Activated naive CD8-positive, alpha-beta T cell treated with anti-CD3 and anti-CD28 coated beads, Interleukin-2, amount 10 ng/mL, durations not matched to agents 7 days and 5 days (primary cell): Measurements from ENCODE around the gene PCP4. TPM values are rescaled to one million over a fixed set of nuclear protein-coding genes. Genes with fewer than 3 reads are reported as not detected.

ENCODE experiments used
- ATAC-seq: fragments of 150-1000 bp; cut with Tn5 transposase; one replicate; pipeline ENCODE4 v1.10.0; 2021; ENCODE audit warnings: low read depth, moderate library complexity
- POLR2A ChIA-PET: fragments of 350-600 bp; sonication (Branson Sonifier 250); formaldehyde crosslinking; loops from one replicate; lab custom pipeline; 2021; ENCODE audit warnings: antibody characterized with exemption; lab: Charles Lee
- DNase-seq: peaks from one replicate; pipeline ENCODE4 v3.0.0; 2021
- H3K27ac Mint-ChIP-seq: one replicate; pipeline ENCODE4 v1.8.0; 2022; ENCODE audit warnings: mild to moderate bottlenecking, mixed read lengths
- H3K27me3 Mint-ChIP-seq: one replicate; pipeline ENCODE4 v1.8.0; 2022; ENCODE audit warnings: mild to moderate bottlenecking, moderate library complexity, mixed read lengths
- H3K36me3 Mint-ChIP-seq: one replicate; pipeline ENCODE4 v1.8.0; 2021; ENCODE audit warnings: mild to moderate bottlenecking, mixed read lengths
- H3K4me1 Mint-ChIP-seq: one replicate; pipeline ENCODE4 v1.8.0; 2021; ENCODE audit warnings: mixed read lengths
- H3K4me3 Mint-ChIP-seq: one replicate; pipeline ENCODE4 v1.8.0; 2022; ENCODE audit warnings: mild to moderate bottlenecking, moderate library complexity, mixed read lengths
- H3K9me3 Mint-ChIP-seq: one replicate; pipeline ENCODE4 v1.8.0; 2021; ENCODE audit warnings: mixed read lengths
- total RNA-seq, 2 experiments: library from RNA; stranded (reverse); gene quantifications; one replicate each; pipeline ENCODE4 v1.2.3, GENCODE V29; 2021

The PCP4 gene
- total RNA-seq, 2 experiments from 2014 or later = not detected

DNA sequence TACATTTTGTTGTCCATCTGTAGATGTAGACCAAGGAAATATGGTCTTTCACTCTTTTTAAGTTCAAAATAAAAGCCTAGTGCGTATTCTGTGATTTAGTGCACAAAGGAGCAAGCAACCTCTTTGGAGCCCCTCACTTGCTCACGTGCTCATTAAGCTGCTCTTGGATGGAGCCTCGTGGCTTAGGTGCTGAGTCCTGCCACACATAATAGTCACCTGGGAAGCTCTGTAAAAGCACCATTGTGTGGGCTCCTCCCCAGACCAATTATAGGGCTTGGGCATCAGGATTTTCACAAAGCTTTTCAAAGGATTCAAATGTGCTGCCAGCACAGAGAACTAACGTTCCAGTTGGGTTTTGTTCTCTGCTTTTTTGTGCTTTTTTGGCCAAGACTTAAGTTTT, 85.0 kb downstream of the PCP4 start:
- DNase-seq (no peak), ATAC-seq (no peak)
- Mint-ChIP-seq H3K4me1 (no peaks in the 10 kb centered on the region), H3K27me3 (no peaks in the 10 kb centered on the region), H3K9me3 (peaks cover 2% of the 10 kb centered on the region), H3K27ac (no peak overlapping the region), H3K36me3 (no peaks in the 10 kb centered on the region), H3K4me3 (no peak overlapping the region)
- POLR2A ChIA-PET = no interaction called here

DNA sequence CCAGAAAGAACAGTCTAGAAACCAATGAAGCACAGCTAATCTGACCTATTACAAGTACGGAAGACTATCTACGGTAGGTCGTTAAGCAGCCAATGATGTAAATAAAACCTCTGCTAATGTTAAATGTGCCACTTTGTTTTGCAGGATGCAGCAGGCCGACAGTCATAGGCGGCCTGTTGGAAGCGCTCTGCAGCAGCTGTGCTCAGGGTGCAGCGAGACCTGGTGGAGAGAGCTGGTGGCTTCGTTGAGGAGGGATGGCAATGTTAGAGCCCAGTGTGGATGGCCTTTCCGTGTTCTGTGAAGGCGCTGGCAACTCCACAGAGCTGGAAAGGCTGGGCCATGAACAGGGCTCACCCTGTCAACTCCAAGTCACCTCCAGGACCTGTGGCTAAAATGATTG, 87.3 kb downstream of the PCP4 start:
- H3K36me3 Mint-ChIP-seq = no peaks in the 10 kb centered on the region
- POLR2A ChIA-PET = no interaction called here
- no peaks in the 10 kb centered on the region for H3K4me1 Mint-ChIP-seq
- no peak for ATAC-seq
- no peaks in the 10 kb centered on the region for H3K27me3 Mint-ChIP-seq
- DNase-seq = no peak
- H3K9me3 Mint-ChIP-seq = peaks cover 3% of the 10 kb centered on the region
- H3K27ac Mint-ChIP-seq = no peak overlapping the region
- H3K4me3 Mint-ChIP-seq = no peak overlapping the region

DNA sequence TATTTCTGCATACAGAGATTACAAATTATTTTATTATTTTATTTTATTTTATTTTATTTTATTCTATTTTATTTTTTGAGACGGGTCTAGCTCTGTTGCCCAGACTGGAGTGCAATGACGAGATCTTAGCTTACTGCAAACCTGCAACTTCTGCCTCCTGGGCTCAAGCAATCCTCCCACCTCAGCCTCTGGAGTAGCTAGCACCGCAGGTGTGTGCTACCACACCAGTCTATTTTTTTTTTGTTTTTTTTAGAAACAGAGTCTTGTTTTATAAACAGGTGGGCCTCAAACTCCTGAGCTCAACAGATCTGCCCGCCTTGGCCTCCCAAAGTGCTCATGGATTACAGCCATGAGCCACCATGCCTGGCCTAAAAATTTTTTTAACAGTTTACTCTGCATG, 88.1 kb downstream of the PCP4 start:
- Mint-ChIP-seq H3K4me1 (no peaks in the 10 kb centered on the region), H3K9me3 (peaks cover 5% of the 10 kb centered on the region), H3K4me3 (no peak overlapping the region), H3K27me3 (no peaks in the 10 kb centered on the region), H3K27ac (no peak overlapping the region), H3K36me3 (no peaks in the 10 kb centered on the region)
- ATAC-seq (no peak), DNase-seq (no peak)
- POLR2A ChIA-PET = no interaction called here

DNA sequence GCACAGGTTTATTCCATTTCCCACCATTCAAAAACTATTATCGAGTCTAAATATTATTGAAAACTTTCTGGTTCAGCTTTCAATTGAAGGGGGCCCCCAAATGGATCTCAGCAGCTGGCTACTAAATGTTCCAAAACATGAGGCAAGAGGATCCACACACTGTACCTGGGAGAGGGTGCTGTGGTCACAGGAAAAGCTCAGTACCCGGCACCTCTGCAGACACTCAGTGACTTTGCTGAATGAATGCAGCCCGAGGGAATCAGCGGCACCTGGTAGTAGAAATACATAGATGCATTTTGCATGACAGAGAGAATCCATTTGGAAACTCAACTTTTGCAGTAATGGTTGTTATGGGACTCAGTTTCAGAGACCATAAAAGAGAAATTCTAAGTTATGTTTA, 89.3 kb downstream of the PCP4 start:
- Mint-ChIP-seq H3K36me3 (no peaks in the 10 kb centered on the region), H3K4me1 (no peaks in the 10 kb centered on the region), H3K9me3 (peaks cover 5% of the 10 kb centered on the region), H3K4me3 (no peak overlapping the region), H3K27ac (no peak overlapping the region), H3K27me3 (no peaks in the 10 kb centered on the region)
- no peak for DNase-seq
- POLR2A ChIA-PET = no interaction called here
- ATAC-seq = no peak

DNA sequence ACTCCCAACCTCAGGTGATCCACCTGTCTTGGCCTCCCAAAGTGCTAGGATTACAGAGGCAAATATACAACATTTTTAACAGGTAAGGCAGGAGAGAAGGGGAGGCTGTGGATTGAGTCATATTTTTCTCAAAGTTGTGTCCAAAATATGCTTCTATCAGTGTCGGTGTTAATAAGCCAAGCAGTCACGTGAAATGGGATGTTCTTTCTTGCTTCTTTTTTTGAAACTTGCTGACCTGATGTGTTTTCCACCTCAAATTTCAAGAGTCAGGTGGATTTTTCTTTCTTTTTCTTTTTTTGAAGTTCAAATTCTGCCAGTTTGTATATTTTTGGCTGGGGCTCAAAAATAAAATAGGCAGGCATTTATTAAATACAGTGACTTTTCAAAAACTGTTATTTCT, 91.5 kb downstream of the PCP4 start:
- POLR2A ChIA-PET = no interaction called here
- Mint-ChIP-seq H3K4me3 (no peak overlapping the region), H3K27me3 (no peaks in the 10 kb centered on the region), H3K27ac (no peak overlapping the region), H3K4me1 (no peaks in the 10 kb centered on the region), H3K36me3 (no peaks in the 10 kb centered on the region), H3K9me3 (peaks cover 5% of the 10 kb centered on the region)
- ATAC-seq = no peak
- no peak for DNase-seq

DNA sequence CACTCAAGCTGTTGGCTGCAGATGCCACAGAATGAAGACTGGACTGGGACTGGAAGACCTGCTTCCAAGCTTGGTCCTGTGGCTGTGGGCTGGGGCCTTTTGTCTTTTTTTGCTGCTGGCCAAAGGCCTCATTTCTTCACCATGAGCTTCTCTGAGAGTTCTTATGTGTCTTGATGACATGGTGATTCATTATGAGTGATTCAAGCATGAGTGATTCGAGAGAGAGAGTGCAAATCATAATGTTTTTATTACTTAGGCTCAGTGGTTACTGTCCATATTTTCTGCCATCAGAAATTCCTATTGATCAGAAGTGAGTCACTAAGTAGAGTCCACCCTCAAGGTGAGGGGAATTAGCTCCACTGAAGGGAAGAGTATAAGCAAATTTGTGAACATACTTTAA, 94.0 kb downstream of the PCP4 start:
- no peak overlapping the region for H3K27ac Mint-ChIP-seq
- H3K9me3 Mint-ChIP-seq = peaks cover 9% of the 10 kb centered on the region
- no peaks in the 10 kb centered on the region for H3K4me1 Mint-ChIP-seq
- H3K27me3 Mint-ChIP-seq = no peaks in the 10 kb centered on the region
- POLR2A ChIA-PET = no interaction called here
- no peak overlapping the region for H3K4me3 Mint-ChIP-seq
- ATAC-seq (no peak), DNase-seq (no peak)
- H3K36me3 Mint-ChIP-seq = no peaks in the 10 kb centered on the region

DNA sequence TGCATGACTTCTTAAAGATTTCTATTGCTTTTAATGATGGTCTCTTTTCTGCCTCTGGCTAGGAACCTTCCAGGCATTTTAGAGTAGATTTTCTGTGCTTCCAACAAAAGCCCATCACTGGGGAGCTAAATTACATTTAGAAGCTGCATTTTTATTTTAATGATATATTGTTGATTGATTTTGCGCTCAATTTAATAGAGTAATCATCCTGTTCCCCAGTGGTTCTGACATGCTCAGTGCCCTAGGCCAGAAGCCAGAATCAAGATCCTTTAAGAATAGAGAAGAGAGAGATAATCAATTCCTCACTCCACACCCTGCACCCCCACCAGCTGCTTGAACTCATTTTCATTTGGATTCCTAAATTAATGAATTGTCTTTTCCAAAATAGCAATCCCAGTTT, 97.8 kb downstream of the PCP4 start:
- no peak for DNase-seq
- no peaks in the 10 kb centered on the region for H3K36me3 Mint-ChIP-seq
- no peaks in the 10 kb centered on the region for H3K4me1 Mint-ChIP-seq
- H3K27me3 Mint-ChIP-seq = no peaks in the 10 kb centered on the region
- H3K27ac Mint-ChIP-seq = no peak overlapping the region
- H3K9me3 Mint-ChIP-seq = peaks cover 10% of the 10 kb centered on the region
- H3K4me3 Mint-ChIP-seq = no peak overlapping the region
- no peak for ATAC-seq
- POLR2A ChIA-PET = no interaction called here

DNA sequence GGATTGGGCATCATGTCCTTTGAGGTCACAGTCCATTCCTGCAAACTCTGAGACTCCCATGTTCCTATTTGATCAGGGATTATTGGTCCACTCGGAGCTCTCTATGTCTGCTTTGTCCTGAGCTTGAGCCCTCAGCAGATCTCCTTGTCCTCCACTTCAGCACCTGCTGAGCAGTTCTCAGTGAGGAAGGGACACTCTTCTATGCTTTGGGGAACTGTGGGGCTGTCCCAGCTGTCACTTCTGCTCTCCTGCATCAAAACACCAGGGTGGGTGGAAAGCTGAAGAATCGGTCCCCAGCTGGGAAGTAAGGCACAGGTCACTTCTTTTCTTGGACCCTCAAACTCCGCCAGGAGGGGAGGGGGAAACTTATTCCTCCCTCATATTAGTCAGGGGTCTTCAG, 99.5 kb downstream of the PCP4 start:
- no peak overlapping the region for H3K27ac Mint-ChIP-seq
- peaks cover 10% of the 10 kb centered on the region for H3K9me3 Mint-ChIP-seq
- no peaks in the 10 kb centered on the region for H3K4me1 Mint-ChIP-seq
- DNase-seq = no peak
- H3K36me3 Mint-ChIP-seq = no peaks in the 10 kb centered on the region
- H3K27me3 Mint-ChIP-seq = no peaks in the 10 kb centered on the region
- ATAC-seq = no peak
- H3K4me3 Mint-ChIP-seq = no peak overlapping the region
- POLR2A ChIA-PET = no interaction called here

DNA sequence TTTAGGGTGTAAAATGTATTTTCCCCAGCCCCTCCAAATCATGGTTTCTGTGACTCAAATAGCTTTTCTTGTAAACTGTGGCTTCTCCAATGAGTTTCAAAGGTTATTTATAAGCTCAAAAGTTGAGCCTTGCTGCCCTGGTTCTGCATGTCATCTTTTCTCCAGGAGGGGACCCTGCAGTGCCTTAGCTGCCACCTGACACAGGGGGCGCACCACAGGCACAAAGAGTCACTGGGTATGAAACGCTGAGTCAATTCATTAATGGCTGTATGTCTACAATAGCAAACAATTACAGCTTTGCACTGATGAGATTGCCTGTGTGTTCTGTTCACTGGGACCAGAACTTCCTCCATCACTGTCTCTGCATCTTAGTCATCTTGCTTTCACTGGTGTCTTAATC, 100.8 kb downstream of the PCP4 start:
- DNase-seq (no peak), ATAC-seq (no peak)
- POLR2A ChIA-PET = no interaction called here
- H3K9me3 Mint-ChIP-seq = peaks cover 10% of the 10 kb centered on the region
- no peak overlapping the region for H3K27ac Mint-ChIP-seq
- H3K4me1 Mint-ChIP-seq = no peaks in the 10 kb centered on the region
- H3K36me3 Mint-ChIP-seq = no peaks in the 10 kb centered on the region
- no peak overlapping the region for H3K4me3 Mint-ChIP-seq
- no peaks in the 10 kb centered on the region for H3K27me3 Mint-ChIP-seq

DNA sequence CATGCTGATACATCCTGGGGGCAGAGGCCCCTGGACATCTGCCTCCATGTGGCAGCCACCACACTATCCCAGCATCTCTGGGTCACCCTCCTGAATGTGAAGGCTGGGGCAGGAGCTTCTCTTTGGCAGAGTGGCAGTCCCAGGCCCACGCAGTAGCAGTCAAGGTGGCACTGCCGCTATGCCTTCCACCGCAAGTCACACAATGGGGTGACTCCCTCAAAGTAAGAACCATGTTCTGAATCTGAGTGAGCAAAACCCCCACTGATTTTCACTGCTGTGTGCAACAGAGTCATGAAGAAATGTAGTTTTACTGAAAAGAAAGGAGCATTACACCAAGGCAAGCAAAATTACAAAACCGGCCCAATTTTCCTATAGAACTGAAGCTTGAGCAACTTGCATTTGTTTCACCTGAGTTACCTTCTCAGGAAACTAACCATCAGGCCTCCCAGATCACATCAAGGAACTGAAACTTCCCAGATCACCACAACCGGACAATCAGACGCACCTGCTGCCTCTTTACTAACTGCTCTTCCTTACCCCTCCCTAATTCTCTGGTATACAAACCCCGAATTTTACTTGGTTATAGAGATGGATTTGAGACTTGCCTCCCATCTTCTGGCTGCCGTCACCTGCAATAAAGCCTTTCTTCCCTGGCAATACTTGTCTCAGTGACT, 102.6 kb downstream of the PCP4 start:
- Mint-ChIP-seq H3K9me3 (peaks cover 8% of the 10 kb centered on the region), H3K4me3 (no peak overlapping the region), H3K27ac (no peak overlapping the region), H3K4me1 (no peaks in the 10 kb centered on the region), H3K27me3 (no peaks in the 10 kb centered on the region), H3K36me3 (no peaks in the 10 kb centered on the region)
- POLR2A ChIA-PET = no interaction called here
- ATAC-seq (no peak), DNase-seq (no peak)

DNA sequence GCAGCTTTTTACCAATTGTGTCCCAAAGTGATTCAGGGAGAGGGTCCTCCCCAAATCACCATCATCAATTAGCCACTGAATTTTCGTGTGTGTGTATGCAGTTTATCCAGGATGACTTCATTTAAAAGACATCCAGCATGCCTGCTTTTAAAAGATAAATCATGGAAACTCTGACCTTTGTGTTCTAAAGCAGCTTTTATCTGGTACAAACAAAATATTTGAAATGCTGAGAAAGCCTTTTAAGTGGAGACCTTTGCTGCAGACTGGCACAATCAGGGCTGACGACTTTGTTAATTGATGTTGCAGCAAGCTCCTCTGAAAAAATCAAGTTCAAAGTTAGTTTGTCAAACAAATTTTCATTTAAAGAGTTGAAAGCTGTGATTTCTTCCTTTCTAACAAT, 104.7 kb downstream of the PCP4 start:
- ATAC-seq = no peak
- Mint-ChIP-seq H3K36me3 (no peaks in the 10 kb centered on the region), H3K4me1 (no peaks in the 10 kb centered on the region), H3K4me3 (no peak overlapping the region), H3K27ac (no peak overlapping the region), H3K27me3 (no peaks in the 10 kb centered on the region), H3K9me3 (peaks cover 4% of the 10 kb centered on the region)
- no peak for DNase-seq
- POLR2A ChIA-PET = no interaction called here

DNA sequence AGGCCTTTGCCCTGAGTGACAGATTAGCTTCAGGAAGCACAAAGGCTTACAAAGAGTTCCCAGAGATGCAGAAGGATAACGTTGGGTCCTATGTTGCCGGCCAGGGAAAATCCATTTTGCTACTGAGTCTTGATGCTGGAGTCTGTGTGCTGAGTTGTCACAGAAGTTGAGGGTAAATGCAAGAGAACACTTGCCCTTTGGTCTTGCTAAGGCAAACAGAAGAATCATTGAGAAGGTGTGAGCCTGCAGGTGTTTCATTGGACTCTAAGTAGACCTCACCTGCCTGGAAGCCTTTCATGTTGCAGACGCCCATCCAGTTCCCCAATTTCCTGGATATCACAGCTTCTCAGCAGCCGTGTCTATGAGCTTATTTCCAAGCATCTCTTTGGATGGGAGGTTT, 105.2 kb downstream of the PCP4 start:
- DNase-seq (no peak), ATAC-seq (no peak)
- Mint-ChIP-seq H3K4me1 (no peaks in the 10 kb centered on the region), H3K27ac (no peak overlapping the region), H3K4me3 (no peak overlapping the region), H3K9me3 (peaks cover 3% of the 10 kb centered on the region), H3K36me3 (no peaks in the 10 kb centered on the region), H3K27me3 (no peaks in the 10 kb centered on the region)
- POLR2A ChIA-PET = no interaction called here

DNA sequence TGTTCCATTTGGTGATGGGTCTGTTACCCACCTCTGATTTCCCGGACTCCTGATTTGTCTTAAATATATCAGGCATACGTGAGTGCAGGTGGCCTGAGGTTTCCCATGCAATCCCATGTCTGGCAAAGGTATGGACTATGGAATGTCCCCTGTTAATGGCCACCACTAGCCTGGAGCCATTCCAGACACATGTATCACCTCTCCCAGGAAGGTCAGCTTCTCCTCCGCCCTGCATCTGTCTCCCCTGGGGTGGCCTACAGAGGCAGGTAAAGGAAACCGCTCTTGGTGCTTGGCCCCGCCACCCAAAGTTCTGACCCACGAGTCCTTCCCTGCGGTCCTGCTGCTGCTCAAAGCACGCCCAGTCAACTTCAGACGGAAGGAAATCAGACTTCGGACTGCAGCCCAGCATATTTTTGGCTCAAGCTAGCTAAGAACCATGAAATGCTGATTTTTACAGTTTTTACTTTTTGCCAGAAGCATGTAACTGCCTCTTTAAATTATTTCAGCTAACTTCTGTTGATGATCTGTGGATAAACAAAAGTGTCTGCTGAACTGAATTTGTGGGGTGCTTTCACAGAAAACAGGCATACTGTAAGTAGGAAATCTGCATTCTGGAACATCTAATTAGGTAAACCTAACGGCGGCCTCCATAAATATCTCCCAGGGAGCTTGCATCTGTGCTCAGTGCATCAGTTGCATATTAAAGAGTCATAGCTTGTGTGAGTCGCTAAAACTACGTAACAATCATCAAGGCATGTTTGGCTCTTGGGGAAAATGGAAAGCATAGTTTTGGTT, 105.9 kb downstream of the PCP4 start:
- POLR2A ChIA-PET = no interaction called here
- no peaks in the 10 kb centered on the region for H3K36me3 Mint-ChIP-seq
- peaks cover under 1% of the 10 kb centered on the region for H3K9me3 Mint-ChIP-seq
- ATAC-seq = no peak
- no peak overlapping the region for H3K27ac Mint-ChIP-seq
- no peak overlapping the region for H3K4me3 Mint-ChIP-seq
- no peaks in the 10 kb centered on the region for H3K4me1 Mint-ChIP-seq
- no peaks in the 10 kb centered on the region for H3K27me3 Mint-ChIP-seq
- DNase-seq = no peak

DNA sequence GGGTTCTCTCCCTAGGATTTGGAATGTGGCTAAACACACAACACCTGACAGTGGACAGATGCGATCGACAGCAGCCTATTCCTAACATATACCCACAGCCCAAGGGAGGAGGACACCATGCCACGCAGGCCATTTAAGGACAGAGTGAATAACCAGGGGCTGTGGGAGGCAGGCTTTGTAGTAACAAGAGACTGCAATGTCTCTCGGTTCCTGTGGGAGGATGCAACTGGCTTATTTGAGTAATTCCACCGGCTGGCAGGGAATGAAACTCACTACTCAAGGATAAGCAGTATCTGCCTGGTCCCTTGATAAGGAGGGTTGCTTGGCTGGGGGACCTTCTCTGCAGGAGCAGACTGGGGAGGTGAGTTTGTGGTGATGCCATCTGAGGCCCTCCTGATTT, 109.6 kb downstream of the PCP4 start:
- Mint-ChIP-seq H3K27ac (no peak overlapping the region), H3K4me1 (no peaks in the 10 kb centered on the region), H3K4me3 (no peak overlapping the region), H3K9me3 (peaks cover 2% of the 10 kb centered on the region), H3K36me3 (no peaks in the 10 kb centered on the region), H3K27me3 (no peaks in the 10 kb centered on the region)
- ATAC-seq = no peak
- no peak for DNase-seq
- POLR2A ChIA-PET = no interaction called here
